ENCODE results near the gene DNAAF5.

The DNAAF5 gene

DNA sequence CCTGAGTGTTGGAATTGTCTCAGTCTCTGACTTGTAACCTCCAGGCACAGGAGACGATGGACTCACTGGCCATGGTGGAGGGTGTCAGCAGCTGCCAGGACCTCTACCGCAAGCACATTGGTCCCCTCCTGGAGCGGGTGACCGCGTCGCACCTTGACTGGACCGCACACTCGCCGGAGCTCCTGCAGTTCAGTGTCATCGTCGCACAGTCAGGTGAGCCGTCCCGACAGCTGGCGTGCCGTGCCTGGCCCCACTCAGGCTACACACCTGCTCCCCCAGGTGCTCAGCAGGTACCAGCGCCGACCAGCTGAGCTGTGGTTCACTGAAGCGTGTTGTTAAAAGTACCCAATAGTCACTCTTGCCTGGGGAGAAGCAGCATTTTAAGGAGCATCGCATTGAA, 37.3 kb downstream of the DNAAF5 start:
- H3K27ac ChIP-seq, result no peak overlapping the region
- TF ChIP-seq, protein P1, sequence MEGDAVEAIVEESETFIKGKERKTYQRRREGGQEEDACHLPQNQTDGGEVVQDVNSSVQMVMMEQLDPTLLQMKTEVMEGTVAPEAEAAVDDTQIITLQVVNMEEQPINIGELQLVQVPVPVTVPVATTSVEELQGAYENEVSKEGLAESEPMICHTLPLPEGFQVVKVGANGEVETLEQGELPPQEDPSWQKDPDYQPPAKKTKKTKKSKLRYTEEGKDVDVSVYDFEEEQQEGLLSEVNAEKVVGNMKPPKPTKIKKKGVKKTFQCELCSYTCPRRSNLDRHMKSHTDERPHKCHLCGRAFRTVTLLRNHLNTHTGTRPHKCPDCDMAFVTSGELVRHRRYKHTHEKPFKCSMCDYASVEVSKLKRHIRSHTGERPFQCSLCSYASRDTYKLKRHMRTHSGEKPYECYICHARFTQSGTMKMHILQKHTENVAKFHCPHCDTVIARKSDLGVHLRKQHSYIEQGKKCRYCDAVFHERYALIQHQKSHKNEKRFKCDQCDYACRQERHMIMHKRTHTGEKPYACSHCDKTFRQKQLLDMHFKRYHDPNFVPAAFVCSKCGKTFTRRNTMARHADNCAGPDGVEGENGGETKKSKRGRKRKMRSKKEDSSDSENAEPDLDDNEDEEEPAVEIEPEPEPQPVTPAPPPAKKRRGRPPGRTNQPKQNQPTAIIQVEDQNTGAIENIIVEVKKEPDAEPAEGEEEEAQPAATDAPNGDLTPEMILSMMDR (IDR thresholded peaks at IDR 0.05), result no peak
- TF ChIP-seq ZFX (IDR thresholded peaks at IDR 0.05; ENCODE audit: borderline replicate concordance), result no peak

DNA sequence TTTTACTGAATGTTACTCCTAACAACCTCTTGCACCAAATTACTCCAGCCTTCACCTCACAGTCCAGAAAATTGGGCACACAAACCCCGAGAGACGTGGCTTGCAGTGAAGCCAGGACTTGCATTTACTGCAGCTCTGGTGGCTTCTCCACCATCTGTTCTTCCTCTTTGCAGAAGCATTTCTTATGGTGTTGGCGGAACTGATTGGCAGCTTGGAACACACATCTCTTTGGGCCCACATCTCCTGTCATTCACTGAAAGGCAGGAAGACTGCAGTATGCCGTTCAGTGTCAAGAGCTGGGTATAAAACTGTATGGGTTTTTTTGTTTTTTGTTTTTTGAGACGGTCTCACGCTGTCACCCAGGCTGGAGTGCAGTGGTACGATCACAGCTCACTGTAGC, 38.9 kb downstream of the DNAAF5 start:
- H3K27ac ChIP-seq, result no peak overlapping the region; the same call in 1 of the 2 replicates
- TF ChIP-seq ZFX (IDR thresholded peaks at IDR 0.05; ENCODE audit: borderline replicate concordance), result no peak
- TF ChIP-seq, protein P1 (IDR thresholded peaks at IDR 0.05), result no peak

DNA sequence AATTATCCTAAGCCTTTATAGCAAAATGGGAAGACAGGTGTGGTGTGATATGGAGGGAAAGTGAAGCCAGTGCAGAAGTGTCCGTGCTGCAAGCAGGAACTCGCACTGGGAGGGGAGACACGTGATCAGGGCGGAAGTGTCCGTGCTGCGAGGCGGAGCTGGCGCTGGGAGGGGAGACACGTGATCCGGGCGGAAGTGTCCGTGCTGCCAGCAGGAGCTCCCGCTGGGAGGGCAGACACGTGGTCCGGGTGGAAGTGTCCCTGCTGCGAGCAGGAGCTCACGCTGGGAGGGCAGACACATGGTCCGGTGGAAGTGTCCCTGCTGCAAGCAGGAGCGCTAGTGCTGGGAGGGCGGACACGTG, 41.1 kb downstream of the DNAAF5 start:
- peak overlapping the region; percentile 99 for H3K27ac ChIP-seq
- no peak for TF ChIP-seq ZFX (IDR thresholded peaks at IDR 0.05; ENCODE audit: borderline replicate concordance)
- TF ChIP-seq, protein P1 (IDR thresholded peaks at IDR 0.05), result no peak

DNA sequence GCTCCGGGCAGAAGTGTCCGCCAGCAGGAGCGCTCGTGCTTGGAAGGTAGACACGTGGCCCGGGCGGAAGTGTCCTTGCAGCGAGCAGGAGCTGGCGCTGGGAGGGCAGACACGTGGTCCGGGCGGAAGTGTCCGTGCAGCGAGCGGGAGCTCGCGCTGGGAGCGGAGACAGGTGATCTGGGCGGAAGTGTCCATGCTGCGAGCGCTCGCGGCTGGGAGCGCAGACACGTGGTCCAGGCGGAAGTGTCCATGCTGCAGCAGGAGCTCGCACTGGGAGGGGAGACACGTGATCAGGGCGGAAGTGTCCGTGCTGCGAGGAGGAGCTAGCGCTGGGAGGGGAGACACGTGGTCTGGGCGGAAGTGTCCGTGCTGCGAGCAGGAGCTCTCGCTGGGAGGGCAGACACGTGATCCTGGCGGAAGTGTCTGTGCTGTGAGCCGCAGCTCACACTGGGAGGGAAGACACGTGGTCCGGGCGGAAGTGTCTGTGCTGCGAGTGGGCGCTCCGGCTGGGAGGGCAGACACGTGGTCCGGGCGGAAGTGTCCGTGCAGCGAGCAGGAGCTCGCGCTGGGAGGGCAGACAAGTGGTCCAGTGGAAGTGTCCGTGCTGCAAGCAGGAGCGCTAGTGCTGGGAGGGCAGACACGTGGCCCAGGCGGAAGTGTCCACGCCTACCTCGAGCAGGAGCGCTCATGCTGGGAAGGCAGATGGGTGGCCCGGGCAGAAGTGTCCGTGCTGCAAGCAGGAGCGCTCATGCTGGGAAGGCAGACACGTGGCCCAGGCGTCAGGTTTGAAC, 41.6 kb downstream of the DNAAF5 start:
- peak overlapping the region; percentile 99 for H3K27ac ChIP-seq
- no peak for TF ChIP-seq ZFX (IDR thresholded peaks at IDR 0.05; ENCODE audit: borderline replicate concordance)
- TF ChIP-seq, protein P1 (IDR thresholded peaks at IDR 0.05), result no peak

DNA sequence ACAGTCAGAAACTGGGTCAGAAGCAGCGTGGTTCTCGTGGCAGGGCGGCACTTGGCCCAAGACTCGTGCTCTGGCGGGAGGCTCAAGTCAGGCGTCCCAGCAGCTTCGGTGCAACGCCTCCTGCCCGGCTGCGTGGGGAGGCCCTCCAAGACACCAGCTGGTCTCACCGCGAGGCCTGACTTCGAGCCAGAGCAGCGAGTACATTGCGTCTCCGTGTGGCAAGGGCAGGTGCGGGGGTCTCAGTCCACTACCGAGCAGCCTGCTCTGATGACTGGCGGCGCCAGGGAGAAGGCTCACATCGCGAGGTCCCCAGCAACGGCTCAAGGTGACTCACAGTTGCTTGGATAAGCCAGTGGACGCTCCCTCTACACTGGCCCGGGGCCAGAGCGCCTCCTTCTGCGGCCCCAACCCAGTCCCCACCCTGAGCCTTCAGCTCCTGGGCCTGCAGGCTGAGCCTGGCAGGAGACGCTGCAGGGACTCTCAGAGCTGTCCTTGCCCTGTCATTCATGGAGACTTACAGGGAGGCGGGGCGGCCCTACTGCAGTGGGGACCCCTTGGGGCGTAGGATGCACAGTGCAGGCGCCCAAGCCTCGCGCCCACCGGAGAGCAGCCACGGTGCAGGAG, 42.5 kb downstream of the DNAAF5 start:
- TF ChIP-seq ZFX (IDR thresholded peaks at IDR 0.05; ENCODE audit: borderline replicate concordance), result no peak
- TF ChIP-seq, protein P1 (IDR thresholded peaks at IDR 0.05), result peak; percentile 22; the same call in 1 of the 2 replicates
- peak overlapping the region; percentile 99 for H3K27ac ChIP-seq

DNA sequence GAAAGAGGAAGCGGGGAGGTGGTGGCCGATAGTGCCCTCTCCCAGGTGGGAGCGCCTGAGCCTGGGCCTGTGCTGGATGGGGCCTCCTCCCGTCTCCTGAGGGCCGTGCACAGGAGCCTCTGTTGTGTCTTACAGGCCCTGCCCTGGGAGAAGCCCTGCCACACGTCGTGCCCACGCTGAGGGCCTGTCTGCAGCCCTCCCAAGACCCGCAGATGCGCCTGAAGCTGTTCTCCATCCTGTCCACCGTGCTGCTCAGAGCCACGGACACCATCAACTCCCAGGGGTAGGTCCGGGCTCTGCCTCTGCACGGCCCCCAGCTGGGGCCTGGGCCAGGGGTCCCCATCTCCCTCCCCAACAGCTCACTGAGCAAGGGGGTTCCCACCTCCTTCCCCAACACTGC, 43.8 kb downstream of the DNAAF5 start:
- TF ChIP-seq ZFX (IDR thresholded peaks at IDR 0.05; ENCODE audit: borderline replicate concordance), result no peak
- TF ChIP-seq, protein P1 (IDR thresholded peaks at IDR 0.05), result no peak
- H3K27ac ChIP-seq, result peak overlapping the region; percentile 99

DNA sequence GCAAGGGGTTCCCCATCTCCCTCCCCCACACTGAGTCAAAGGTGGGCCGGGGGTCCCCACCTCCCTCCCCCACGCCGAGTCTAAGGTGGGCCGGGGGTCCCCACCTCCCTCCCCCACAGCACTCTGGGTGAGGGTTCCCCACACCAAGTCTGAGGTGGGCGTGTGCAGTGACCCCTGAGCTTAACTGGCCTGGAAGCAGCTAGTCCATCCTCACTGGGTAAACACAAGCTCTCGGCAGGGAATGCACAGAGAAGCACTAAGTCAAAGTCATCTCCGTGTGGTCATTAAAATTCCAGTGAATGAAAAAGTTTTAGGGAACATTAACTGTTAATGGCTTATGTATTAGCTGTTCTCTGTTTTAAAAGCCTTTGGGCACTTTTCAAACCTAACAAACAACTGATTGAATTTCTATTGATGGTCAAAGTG, 44.3 kb downstream of the DNAAF5 start:
- H3K27ac ChIP-seq, result peak overlapping the region; percentile 99; the same call in 1 of the 2 replicates
- TF ChIP-seq ZFX (IDR thresholded peaks at IDR 0.05; ENCODE audit: borderline replicate concordance), result no peak
- TF ChIP-seq, protein P1 (IDR thresholded peaks at IDR 0.05), result no peak
